GM18519 (cell line): Measurements from ENCODE around the gene MYO1B.

ENCODE experiments used
- ATAC-seq: cut with Tn5 transposase; IDR thresholded peaks from one replicate; pipeline ENCODE4 v1.9.1; 2021; ENCODE audit warnings: mild to moderate bottlenecking, moderate library complexity; ENCODE audit not compliant: unreplicated experiment, low FRiP score

MYO1B gene

DNA sequence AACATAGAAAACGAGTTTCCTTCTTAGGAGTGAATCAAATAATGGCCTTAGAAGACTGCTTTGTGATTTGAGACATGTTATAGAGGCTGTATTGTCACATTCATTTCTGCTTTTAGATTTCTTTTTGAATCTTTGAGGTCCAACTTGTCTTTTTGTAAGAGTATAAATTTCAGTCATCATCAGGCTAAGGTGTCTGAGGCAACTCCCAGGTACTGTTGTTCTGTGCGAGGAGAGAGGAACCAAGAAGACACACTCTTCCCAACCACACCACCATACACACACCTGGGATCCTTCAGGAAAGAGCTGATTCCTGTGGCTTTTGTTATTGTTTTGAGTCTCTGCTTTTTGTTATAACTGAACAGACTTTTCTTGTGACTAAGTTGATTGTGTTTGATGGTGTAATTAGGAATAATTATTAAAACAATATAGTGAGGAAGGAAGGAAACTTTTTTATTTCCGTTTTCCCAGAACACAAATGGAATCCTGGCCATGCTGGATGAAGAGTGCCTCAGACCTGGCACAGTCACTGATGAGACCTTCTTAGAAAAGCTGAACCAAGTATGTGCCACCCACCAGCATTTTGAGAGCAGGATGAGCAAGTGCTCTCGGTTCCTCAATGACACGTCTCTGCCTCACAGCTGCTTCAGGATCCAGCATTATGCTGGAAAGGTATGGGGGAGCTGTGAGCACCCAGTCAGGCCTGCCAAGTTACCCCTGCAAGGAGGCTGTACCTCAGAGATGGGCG, 140.4 kb downstream of the MYO1B start:
- ATAC-seq = peak; percentile 55

DNA sequence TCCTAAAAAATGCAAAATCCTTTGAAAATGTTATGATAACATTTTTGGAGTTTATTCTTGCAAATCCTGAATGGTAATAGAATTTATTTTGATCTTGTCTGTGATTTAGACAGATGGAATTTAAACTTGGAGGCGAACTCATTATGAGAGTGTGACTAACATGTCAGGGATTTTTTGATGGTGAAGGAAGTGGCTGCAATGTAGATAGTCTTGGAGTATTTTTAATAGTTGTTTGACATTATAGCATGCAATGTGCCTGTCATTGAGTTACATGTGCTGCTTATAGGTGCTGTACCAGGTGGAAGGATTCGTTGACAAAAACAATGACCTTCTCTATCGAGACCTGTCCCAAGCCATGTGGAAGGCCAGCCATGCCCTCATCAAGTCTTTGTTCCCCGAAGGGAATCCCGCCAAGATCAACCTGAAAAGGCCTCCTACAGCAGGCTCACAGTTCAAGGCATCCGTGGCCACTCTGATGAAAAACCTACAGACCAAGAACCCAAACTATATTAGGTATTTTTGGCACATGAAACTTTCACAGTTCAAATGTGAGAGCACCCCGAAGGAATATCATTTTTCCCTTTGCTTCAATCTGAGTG, 141.8 kb downstream of the MYO1B start:
- no peak for ATAC-seq

DNA sequence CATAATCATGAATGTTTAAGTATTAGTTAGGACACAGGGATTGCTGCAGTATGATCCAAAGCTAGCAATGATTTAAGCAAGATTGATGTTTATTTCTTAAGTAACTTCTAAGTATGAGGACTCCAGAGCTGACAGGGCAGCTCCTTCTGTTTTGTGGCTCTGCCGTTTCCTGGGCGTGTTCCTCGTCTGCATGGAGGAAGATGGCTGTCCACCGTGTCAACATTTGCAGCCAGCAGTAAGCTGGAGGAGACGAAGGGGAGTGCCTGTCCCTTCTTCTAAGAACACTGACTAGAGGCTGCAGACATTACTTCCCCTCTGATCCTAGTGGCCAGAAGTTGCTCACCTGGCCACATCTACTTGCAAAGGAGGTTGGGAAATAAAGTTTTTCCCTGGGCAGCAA, 144.1 kb downstream of the MYO1B start:
- no peak for ATAC-seq

DNA sequence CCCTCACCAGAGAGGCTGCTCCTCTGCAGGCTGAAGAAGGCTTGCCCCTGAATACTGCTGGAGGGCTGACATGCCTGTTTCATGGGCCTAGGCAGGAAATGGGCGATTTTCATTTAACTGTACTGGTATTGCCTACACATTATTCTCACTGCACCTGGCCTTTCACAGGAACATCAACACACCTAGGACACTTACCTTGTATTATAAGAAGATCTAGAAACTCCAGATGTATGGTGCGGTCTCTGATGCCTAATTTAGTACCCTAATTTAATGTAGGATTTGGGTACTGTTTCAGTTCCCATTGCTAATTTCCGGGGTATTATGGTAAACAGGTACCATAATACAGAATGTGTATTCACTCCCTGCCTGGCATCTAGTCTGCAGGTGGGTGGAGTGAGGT, 146.0 kb downstream of the MYO1B start:
- no peak for ATAC-seq

DNA sequence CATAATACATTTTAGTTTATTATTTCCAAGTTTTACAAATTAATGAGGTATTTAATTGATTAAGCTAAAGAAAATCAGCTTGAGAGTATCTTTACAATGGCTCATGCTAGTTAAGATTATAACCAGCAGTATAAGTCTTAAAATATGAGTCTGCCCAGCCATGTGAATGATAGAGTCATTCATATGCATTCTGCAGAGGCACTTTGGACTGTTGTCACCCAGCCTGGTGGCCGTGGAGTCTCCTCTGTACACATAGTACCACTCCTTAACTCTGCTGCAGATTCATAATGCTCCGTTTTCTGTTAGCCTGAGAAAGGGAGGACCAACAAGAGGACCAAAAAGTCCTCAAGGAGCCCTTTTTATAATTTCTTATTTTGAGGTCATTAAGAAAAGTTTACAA, 148.8 kb downstream of the MYO1B start:
- no peak for ATAC-seq

DNA sequence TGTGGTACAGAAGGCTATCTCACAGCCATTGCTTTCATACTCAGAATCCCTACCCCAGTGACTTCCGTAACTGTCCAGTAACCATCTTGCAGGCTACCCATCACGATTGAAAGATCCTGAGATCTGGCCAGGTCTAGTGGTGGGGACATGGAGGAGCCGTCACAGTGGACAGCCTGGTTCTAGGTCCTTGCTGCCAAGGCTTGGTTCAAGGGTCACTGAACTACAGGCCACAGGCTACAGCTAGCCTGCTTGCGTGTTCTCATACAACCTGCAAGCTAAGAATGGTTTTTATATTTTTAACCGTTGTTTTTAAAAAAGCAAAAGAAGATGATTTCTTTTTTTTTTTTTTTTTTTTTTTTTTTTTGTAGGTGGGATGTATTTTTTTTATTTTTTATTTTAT, 151.6 kb downstream of the MYO1B start:
- ATAC-seq = no peak

DNA sequence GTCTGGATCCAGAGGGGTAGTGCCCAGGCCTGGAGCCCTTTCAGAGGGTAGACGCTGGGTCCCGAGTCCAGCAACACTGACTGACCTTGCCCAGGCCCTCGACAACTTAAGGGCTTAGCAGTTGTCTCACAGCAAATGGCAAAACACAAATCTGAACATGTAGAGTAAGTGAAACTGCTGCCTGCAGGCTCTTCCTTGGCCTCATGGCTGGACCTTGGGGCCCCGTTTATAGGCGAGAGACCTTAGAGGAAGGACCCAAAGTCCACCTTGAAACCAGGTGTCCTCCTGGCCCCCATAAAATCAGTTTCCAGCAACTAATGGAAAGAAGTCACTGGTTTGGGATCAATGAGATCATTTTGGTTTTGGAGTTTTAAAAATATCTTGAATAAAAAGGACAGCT, 154.4 kb downstream of the MYO1B start:
- no peak for ATAC-seq

DNA sequence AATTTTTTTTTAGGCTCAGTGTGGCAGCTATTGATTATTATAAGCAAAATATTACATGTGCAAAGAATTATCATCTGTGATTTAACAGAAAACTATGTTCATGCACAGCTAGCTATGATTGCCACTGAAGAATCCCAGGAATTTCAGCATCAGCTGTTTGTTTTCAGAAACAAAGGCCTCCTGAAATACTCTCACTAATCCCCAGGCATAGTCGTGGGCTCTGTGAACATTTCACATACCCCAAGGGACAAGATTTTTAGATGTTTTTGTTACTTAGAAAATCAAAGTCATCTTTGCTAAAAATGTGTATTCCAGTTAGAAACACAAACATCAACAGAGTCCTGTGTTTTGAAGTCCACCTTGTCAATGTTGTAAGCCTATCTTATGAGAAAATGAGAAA, 156.1 kb downstream of the MYO1B start:
- ATAC-seq = no peak

DNA sequence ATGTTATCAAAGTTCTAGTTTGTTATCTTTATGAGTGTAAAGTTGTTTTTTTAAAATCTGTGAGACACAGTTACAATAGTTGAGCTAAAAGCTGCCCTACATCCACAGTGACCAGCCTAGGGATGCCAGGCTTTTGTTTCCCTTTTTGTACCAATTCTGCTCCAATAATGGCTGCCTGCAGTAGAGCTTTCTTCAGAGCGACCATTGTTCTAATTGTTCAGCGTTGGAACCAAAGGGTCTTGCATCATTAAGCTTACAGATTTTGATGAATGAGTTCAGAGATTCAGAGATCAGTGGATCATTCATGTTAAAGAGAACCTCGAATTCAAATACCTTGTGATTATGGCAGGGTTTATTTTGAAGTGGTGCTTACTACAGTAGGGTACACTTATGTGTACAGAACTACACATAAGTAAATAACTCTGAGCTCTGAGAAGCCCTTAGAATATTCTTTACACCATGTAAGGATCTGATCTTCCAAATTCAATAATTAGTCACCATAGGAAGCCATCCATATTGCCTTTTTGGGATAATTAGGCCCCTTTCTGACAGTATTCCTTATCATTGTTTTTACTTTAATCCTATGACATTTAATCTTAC, 157.9 kb downstream of the MYO1B start:
- no peak for ATAC-seq

DNA sequence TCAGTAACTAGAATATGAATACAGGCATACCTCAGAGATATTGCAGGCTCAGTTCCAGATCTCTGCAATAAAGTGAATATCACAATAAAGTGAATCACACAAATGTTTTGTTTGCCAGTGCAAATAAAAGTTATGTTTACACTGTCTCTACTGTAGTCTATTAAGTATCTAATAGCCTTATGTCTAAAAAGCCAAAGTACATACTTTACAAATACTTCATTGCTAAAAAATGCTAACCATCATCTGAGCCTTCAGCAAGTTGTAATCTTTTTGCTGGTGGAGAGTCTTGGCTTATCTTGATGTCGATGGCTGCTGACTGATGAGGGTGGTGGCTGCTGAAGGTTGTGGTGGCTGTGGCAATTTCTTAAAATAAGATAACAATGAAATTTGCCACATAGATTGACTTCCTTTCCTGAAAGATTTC, 159.4 kb downstream of the MYO1B start:
- no peak for ATAC-seq

DNA sequence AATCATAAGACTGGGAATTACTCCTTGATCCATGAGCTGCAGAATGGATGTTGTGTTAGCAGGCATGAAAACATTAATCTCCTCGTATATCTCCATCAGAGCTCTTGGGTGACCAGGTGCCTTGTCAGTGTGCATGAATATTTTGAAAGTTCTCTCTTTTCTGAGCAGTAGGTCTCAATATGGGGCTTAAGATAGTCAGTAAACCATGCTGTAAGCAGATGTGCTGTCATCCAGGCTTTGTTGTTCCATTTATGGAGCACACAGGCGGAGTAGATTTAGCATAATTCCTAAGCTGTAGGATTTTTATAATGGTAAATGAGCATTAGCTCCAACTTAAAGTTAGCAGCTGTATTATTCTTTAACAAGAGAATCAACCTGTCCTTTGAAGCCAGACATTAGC, 160.3 kb downstream of the MYO1B start:
- no peak for ATAC-seq

DNA sequence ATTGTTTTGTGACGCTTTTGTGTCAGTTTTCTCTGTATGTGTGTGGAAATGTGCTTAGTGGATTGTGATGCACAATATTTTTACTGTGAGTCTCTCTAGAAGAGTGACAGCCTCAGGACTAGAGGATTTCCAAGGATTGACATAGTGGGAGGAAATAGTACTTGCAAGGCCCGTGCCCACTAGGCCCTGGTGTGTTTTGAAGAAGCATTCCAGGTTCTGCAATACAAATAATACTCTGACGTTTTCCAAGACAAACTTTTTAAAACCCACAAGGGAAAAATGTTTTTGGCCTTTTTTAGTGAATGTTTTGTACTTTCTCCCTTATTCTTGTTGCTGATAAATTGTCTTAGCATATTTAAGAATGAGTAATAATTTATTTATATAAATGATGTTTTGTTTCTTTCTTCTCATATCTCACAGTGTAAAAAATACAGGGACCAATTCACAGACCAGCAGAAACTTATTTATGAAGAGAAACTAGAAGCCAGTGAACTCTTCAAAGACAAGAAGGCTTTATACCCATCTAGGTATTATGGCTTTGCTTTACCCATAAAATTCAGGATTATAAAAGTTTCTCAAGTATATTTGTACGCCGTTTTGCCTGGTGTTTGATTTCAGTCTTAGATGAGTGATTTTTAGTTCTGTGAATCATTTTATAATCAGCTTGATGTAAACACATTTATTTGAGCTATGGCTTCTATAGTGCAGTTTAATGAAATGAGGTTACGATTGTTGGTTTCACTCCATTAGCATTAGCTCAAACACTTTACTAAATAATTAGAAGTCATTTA, 165.6 kb downstream of the MYO1B start:
- no peak for ATAC-seq

DNA sequence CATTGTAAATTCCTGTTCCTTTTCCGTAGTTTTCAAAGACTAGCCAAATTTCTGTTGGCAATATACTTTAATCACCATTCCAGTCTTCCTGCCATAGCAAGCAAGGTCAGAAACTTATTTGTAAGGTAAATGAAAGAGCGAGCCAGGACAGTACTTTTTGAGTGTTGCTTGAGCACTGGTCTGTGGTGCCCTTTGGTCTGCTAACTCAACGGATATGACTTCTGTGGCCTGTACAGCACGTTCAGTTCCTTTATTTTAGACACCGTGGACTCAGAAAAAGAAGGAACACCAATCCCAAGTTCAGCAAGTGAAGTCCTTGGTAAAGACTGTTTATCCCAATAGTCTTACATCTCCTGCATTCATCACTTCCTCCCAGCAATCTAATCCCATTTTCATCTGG, 166.3 kb downstream of the MYO1B start:
- ATAC-seq = no peak

DNA sequence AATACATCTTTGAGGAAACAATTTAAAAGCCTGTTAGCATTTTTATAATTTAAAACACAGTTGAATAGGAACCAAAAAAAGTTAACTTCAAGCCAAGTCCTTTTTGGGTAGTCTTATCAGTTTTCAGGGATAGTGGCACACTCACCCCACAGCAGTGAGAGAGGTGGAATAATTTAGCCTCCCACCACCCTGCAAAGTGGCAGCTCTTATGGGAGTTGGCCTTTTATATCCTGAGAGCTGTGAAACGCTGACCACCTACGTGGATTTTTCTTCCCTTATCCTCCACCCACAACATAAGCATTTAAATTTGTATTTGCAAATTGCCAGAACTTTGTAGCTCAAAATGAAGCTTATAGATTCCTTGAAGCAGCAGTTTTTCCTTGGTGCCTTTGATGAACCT, 167.1 kb downstream of the MYO1B start:
- ATAC-seq = no peak

DNA sequence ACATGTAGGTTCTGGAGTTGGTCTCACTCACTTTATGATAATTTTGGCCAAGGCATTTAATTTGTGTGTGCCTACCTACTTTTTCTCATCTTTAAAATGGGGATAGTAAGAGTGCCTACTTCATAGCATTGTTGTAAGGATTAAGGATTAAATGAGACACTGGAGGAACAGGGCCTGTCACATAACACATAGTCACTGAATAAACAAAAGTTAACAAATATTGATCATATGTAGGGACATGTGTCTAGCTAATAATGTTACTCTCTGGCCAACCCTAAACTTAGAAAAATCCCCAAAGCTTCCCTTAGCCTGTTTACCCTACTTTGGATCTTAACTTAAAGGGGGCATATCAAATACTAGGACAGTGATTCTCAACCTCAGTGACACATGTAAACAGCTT, 169.9 kb downstream of the MYO1B start:
- no peak for ATAC-seq

DNA sequence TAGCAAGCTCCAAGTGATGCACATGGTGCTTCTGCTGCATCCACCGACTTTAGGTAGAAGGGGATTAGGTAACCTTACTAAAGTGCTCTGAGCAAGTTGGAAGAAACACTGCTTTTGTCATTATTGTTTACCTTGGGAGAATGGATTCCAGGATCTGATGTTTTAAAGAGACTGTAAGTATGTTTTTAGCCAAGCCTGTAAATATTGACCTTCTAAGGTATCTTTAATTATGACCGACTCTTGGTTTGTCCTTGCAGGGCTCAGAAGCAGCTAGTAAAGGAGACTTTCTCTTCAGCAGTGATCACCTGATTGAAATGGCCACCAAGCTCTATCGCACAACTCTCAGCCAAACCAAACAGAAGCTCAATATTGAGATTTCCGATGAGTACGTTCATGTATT, 170.7 kb downstream of the MYO1B start:
- no peak for ATAC-seq

DNA sequence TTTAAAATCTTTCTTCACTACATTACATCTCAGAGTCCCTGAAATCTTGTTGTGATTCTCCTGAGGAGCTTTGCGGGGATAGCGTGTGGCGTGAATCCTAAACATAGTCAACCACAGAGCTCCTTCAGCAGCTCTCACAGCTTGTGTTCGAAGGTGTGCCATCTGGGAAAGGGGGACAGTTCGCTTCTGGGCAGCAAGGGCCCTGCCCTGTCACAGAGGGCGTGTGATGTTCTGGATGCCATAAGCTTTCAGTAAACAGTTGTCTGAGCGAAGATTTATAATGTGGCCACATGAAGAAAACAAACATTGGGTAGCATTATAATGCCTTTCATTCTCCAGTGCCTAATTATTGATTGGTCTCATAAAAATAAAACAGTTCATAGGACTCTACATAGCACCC, 172.5 kb downstream of the MYO1B start:
- ATAC-seq = no peak

DNA sequence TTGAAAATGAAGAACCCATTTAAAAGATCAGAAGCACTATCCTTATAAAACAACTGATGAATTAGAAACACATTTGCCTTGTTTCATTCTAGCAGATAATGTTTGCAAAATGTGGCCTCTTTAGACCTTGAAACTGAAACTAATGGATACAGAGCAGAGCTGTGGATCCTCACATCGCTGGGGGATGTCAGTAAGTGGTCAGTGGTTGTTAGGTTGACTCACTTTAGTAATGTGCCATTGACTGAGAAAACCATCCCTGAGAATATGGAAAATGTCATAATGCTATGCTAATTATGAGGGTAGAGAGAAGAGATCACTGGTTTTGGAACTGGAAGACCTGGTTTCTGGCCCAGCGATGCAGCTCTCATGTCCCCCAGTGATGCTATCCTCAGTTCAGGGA, 176.7 kb downstream of the MYO1B start:
- ATAC-seq = no peak

DNA sequence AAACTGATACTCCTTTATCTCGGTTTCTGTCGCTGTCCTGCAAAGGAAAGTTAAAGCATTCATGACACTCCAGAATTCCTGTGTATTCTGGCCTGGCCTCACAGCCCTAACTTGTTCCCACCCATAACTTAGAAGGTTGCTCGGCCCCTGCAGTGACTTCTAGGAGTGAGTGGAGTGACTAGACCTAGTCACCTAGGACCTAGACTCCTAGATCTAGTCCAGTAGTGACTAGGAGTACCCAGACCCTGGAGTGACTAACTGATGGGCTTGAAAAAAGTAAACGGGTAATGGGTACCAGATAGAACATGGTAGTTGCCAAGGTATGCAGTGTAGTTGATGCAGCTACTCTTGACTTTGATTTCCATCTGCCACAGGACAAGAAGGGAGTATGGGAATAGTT, 181.8 kb downstream of the MYO1B start:
- no peak for ATAC-seq

DNA sequence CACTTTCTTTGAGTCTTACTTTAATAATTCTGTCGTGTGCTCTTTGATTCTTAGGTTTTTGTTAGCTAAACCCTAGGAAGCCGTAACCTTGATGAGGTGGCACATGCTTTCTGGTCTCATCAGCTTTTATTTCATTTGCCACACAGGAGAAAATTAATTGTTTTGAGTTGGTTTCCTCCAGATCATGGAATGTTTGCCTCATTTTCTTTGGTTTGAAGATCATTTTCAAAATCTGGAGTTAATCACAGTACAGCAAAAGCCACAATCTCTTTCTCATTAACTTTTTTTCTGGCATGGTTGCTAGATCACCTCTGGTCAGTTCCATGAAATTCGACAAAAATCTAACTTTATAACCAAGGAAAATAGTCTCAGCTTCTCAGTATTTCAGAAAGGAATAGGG, 182.9 kb downstream of the MYO1B start:
- ATAC-seq = no peak

DNA sequence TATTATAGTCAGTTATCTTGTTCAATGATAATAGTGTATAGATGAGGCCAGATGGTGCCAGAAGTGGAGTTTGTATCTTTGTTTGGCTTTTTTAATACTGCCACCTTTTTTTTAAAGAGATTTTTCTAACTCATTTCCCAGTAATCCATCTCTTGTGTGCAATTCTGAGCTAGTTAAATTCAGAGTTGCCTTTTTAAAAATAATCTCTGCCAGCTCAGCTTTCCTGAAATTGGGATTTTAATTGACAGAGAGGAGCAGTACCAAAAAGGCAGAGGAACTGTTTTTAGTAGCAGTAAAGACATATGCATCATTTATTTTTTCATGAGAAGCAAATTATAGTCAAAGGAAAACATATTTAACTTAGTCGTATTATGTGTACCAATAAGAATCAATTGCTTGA, 185.3 kb downstream of the MYO1B start:
- ATAC-seq = no peak
